ENCODE measurements around the gene ATP6AP1.

Gene ATP6AP1

GRCh38 chrX:154452823-154453222, 24.3 kb downstream of the ATP6AP1 start:
- Histone ChIP-seq H3K36me3 (ENCODE audit: control insufficient read depth, insufficient read depth, low read length) (peaks cover 35% of the 10 kb centered on the region), H3K4me1 (ENCODE audit: control insufficient read depth, insufficient read depth, low read length) (no peaks in the 10 kb centered on the region), H3K4me3 (ENCODE audit: low read depth, low read length) (no peak overlapping the region), H3K9me3 (ENCODE audit: control insufficient read depth, insufficient read depth, low read depth, low read length) (peaks cover 14% of the 10 kb centered on the region; the same call in 1 of the 2 replicates), H3K9ac (ENCODE audit: low read length) (no peak overlapping the region), H3K27ac (ENCODE audit: low read depth, low read length) (no peak overlapping the region), H3K27me3 (ENCODE audit: control insufficient read depth, insufficient read depth, low read length) (no peaks in the 10 kb centered on the region)

- Histone ChIP-seq H3K9ac (ENCODE audit: low read length) (peak overlapping the region; percentile 75), H3K36me3 (ENCODE audit: control insufficient read depth, insufficient read depth, low read length) (peaks cover 18% of the 10 kb centered on the region), H3K4me3 (ENCODE audit: low read depth, low read length) (peak overlapping the region; percentile 51), H3K27me3 (ENCODE audit: control insufficient read depth, insufficient read depth, low read length) (no peaks in the 10 kb centered on the region), H3K4me1 (ENCODE audit: control insufficient read depth, insufficient read depth, low read length) (peaks cover 3% of the 10 kb centered on the region; the same call in 1 of the 2 replicates), H3K9me3 (ENCODE audit: control insufficient read depth, insufficient read depth, low read depth, low read length) (peaks cover 24% of the 10 kb centered on the region; the same call in 1 of the 2 replicates), H3K27ac (ENCODE audit: low read depth, low read length) (no peak overlapping the region)
Observed at GRCh38 chrX:154457491-154458115, 29.1 kb downstream of the ATP6AP1 start.

- H3K9me3 ChIP-seq (ENCODE audit: control insufficient read depth, insufficient read depth, low read depth, low read length), result peaks cover 24% of the 10 kb centered on the region; the same call in 1 of the 2 replicates
- H3K27ac ChIP-seq (ENCODE audit: low read depth, low read length), result no peak within 1 kb of the TSS
- H3K36me3 ChIP-seq (ENCODE audit: control insufficient read depth, insufficient read depth, low read length), result peaks cover 23% of the 10 kb centered on the region
- H3K27me3 ChIP-seq (ENCODE audit: control insufficient read depth, insufficient read depth, low read length), result no peaks in the 10 kb centered on the region
- H3K4me1 ChIP-seq (ENCODE audit: control insufficient read depth, insufficient read depth, low read length), result peaks cover 3% of the 10 kb centered on the region; the same call in 1 of the 2 replicates
- H3K4me3 ChIP-seq (ENCODE audit: low read depth, low read length), result peak within 1 kb of the TSS; percentile 75
- H3K9ac ChIP-seq (ENCODE audit: low read length), result peak within 1 kb of the TSS; percentile 75
Observed at GRCh38 chrX:154458116-154458953, 29.9 kb downstream of the ATP6AP1 start, which contains the start of gene PLXNA3. Gene PLXNA3, plus strand, starts transcription at chrX:154458281. Its CDS starts 1,903 bp downstream, at chrX:154460184.

- Histone ChIP-seq H3K36me3 (ENCODE audit: control insufficient read depth, insufficient read depth, low read length) (peaks cover 28% of the 10 kb centered on the region), H3K9me3 (ENCODE audit: control insufficient read depth, insufficient read depth, low read depth, low read length) (peaks cover 24% of the 10 kb centered on the region; the same call in 1 of the 2 replicates), H3K4me3 (ENCODE audit: low read depth, low read length) (peak overlapping the region; percentile 75), H3K27ac (ENCODE audit: low read depth, low read length) (no peak overlapping the region), H3K9ac (ENCODE audit: low read length) (peak overlapping the region; percentile 63), H3K4me1 (ENCODE audit: control insufficient read depth, insufficient read depth, low read length) (peaks cover 3% of the 10 kb centered on the region; the same call in 1 of the 2 replicates), H3K27me3 (ENCODE audit: control insufficient read depth, insufficient read depth, low read length) (no peaks in the 10 kb centered on the region)
Observed at GRCh38 chrX:154458954-154459778, 30.7 kb downstream of the ATP6AP1 start.

- H3K4me3 ChIP-seq (ENCODE audit: low read depth, low read length), result no peak overlapping the region; the same call in 1 of the 2 replicates
- H3K27ac ChIP-seq (ENCODE audit: low read depth, low read length), result no peak overlapping the region
- peak overlapping the region; percentile 33 for H3K9ac ChIP-seq (ENCODE audit: low read length)
- H3K27me3 ChIP-seq (ENCODE audit: control insufficient read depth, insufficient read depth, low read length), result no peaks in the 10 kb centered on the region
- H3K36me3 ChIP-seq (ENCODE audit: control insufficient read depth, insufficient read depth, low read length), result peaks cover 33% of the 10 kb centered on the region
- peaks cover 3% of the 10 kb centered on the region; the same call in 1 of the 2 replicates for H3K4me1 ChIP-seq (ENCODE audit: control insufficient read depth, insufficient read depth, low read length)
- peaks cover 25% of the 10 kb centered on the region; the same call in 1 of the 2 replicates for H3K9me3 ChIP-seq (ENCODE audit: control insufficient read depth, insufficient read depth, low read depth, low read length)
Observed at GRCh38 chrX:154459832-154460231, 31.4 kb downstream of the ATP6AP1 start.

- Histone ChIP-seq H3K4me3 (ENCODE audit: low read depth, low read length) (no peak overlapping the region), H3K27ac (ENCODE audit: low read depth, low read length) (no peak overlapping the region), H3K9ac (ENCODE audit: low read length) (peak overlapping the region; percentile 33), H3K9me3 (ENCODE audit: control insufficient read depth, insufficient read depth, low read depth, low read length) (peaks cover 25% of the 10 kb centered on the region; the same call in 1 of the 2 replicates), H3K4me1 (ENCODE audit: control insufficient read depth, insufficient read depth, low read length) (peaks cover 3% of the 10 kb centered on the region; the same call in 1 of the 2 replicates), H3K36me3 (ENCODE audit: control insufficient read depth, insufficient read depth, low read length) (peaks cover 38% of the 10 kb centered on the region), H3K27me3 (ENCODE audit: control insufficient read depth, insufficient read depth, low read length) (no peaks in the 10 kb centered on the region)
Observed at GRCh38 chrX:154460326-154460725, 31.8 kb downstream of the ATP6AP1 start.

- no peak overlapping the region for H3K9ac ChIP-seq (ENCODE audit: low read length)
- H3K4me1 ChIP-seq (ENCODE audit: control insufficient read depth, insufficient read depth, low read length), result peaks cover 3% of the 10 kb centered on the region; the same call in 1 of the 2 replicates
- H3K36me3 ChIP-seq (ENCODE audit: control insufficient read depth, insufficient read depth, low read length), result peaks cover 56% of the 10 kb centered on the region
- no peak overlapping the region for H3K4me3 ChIP-seq (ENCODE audit: low read depth, low read length)
- peaks cover 30% of the 10 kb centered on the region; the same call in 1 of the 2 replicates for H3K9me3 ChIP-seq (ENCODE audit: control insufficient read depth, insufficient read depth, low read depth, low read length)
- H3K27me3 ChIP-seq (ENCODE audit: control insufficient read depth, insufficient read depth, low read length), result no peaks in the 10 kb centered on the region
- no peak overlapping the region for H3K27ac ChIP-seq (ENCODE audit: low read depth, low read length)
Observed at GRCh38 chrX:154462396-154462795, 33.9 kb downstream of the ATP6AP1 start.

DNA sequence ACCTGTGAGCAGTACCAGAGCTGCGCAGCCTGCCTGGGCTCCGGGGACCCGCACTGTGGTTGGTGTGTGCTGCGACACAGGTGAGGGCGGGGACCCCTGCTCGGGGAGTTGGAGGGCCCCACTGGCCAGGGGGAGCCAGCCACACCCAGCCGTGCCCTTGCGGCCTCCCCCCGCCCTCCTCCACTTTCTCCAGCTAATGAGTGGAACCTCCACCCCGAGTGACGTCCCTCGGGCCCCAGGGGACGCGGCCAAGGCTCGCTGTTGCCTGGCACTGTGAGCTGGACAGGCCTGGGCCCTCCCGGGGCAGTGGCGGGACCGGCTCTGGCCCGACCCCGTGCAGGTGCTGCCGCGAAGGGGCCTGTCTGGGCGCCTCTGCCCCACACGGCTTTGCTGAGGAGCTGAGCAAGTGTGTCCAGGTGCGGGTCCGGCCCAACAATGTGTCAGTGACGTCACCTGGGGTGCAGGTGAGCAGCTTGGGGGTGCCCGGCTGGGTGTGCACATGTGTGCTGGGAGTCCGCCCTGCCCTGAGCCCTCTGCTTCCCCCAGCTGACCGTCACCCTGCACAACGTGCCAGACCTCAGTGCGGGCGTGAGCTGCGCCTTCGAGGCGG, 35.2 kb downstream of the ATP6AP1 start:
- Histone ChIP-seq H3K27ac (ENCODE audit: low read depth, low read length) (no peak overlapping the region), H3K9me3 (ENCODE audit: control insufficient read depth, insufficient read depth, low read depth, low read length) (peaks cover 30% of the 10 kb centered on the region; the same call in 1 of the 2 replicates), H3K27me3 (ENCODE audit: control insufficient read depth, insufficient read depth, low read length) (no peaks in the 10 kb centered on the region)

DNA sequence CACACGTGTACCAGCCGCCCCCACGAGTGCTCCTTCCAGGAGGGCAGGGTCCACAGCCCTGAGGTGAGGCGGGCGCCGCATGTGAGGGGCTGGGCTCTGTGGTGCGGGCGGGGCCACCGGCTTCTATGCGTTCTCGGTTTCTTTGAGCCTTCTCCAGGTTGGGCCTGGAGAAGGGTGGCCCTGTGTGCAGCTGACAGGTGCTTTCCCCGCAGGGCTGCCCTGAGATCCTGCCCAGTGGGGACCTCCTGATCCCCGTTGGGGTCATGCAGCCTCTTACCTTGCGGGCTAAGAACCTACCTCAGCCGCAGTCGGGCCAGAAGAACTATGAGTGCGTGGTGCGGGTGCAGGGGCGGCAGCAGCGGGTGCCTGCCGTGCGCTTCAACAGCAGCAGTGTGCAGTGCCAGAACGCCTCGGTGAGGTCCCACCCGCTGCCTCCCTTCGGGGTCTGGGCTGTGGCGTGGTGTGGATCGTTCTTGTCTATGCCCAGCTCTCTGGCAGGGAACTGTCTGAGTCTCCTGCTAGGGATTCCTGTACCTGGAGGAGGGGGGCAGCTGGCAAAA, 36.4 kb downstream of the ATP6AP1 start:
- no peaks in the 10 kb centered on the region; the same call in 1 of the 2 replicates for H3K4me1 ChIP-seq (ENCODE audit: control insufficient read depth, insufficient read depth, low read length)
- H3K9ac ChIP-seq (ENCODE audit: low read length), result no peak overlapping the region
- no peak overlapping the region for H3K4me3 ChIP-seq (ENCODE audit: low read depth, low read length)
- no peak overlapping the region for H3K27ac ChIP-seq (ENCODE audit: low read depth, low read length)
- H3K27me3 ChIP-seq (ENCODE audit: control insufficient read depth, insufficient read depth, low read length), result no peaks in the 10 kb centered on the region
- H3K36me3 ChIP-seq (ENCODE audit: control insufficient read depth, insufficient read depth, low read length), result peaks cover 80% of the 10 kb centered on the region
- H3K9me3 ChIP-seq (ENCODE audit: control insufficient read depth, insufficient read depth, low read depth, low read length), result peaks cover 41% of the 10 kb centered on the region; the same call in 1 of the 2 replicates

More for the DNA sequence above, 35.2 kb downstream of the ATP6AP1 start:
- Histone ChIP-seq H3K36me3 (ENCODE audit: control insufficient read depth, insufficient read depth, low read length) (peaks cover 68% of the 10 kb centered on the region), H3K4me3 (ENCODE audit: low read depth, low read length) (no peak overlapping the region), H3K4me1 (ENCODE audit: control insufficient read depth, insufficient read depth, low read length) (peaks cover 3% of the 10 kb centered on the region; the same call in 1 of the 2 replicates), H3K9ac (ENCODE audit: low read length) (no peak overlapping the region)

GRCh38 chrX:154465601-154466000, 37.1 kb downstream of the ATP6AP1 start:
- H3K36me3 ChIP-seq (ENCODE audit: control insufficient read depth, insufficient read depth, low read length), result peaks cover 87% of the 10 kb centered on the region
- H3K9me3 ChIP-seq (ENCODE audit: control insufficient read depth, insufficient read depth, low read depth, low read length), result peaks cover 42% of the 10 kb centered on the region; the same call in 1 of the 2 replicates
- no peak overlapping the region for H3K9ac ChIP-seq (ENCODE audit: low read length)
- no peaks in the 10 kb centered on the region for H3K27me3 ChIP-seq (ENCODE audit: control insufficient read depth, insufficient read depth, low read length)
- no peak overlapping the region for H3K27ac ChIP-seq (ENCODE audit: low read depth, low read length)
- H3K4me3 ChIP-seq (ENCODE audit: low read depth, low read length), result no peak overlapping the region
- H3K4me1 ChIP-seq (ENCODE audit: control insufficient read depth, insufficient read depth, low read length), result no peaks in the 10 kb centered on the region

All from HUES6 (cell line).